HEK293 (cell line): ENCODE measurements around the gene UCP2.

Source experiments
- ZFP3 ChIP-seq: fragments of 450-650 bp; formaldehyde crosslinking; IDR thresholded peaks from 2 replicates; pipeline ENCODE4 v1.5.1; 2016; ENCODE audit warnings: low read depth, missing biosample characterization, missing genetic modification characterization
- TF ChIP-seq, protein P1 (sequence below): fragments of 450-650 bp; formaldehyde crosslinking; IDR thresholded peaks from 2 replicates; pipeline ENCODE4 v1.5.1; 2016; ENCODE audit warnings: missing biosample characterization, missing genetic modification characterization

DNA sequence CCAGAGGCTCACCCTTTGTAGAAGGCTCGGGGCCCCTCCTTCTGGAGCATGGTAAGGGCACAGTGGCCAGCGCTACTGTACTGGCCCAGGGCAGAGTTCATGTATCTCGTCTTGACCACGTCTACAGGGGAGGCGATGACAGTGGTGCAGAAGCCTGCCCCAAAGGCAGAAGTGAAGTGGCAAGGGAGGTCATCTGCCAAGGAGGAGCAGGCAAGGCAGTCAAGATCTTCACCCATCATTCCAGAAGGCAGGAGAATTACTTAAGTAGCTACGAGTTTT lies 7.2 kb downstream of the UCP2 start:
- TF ChIP-seq, protein P1, sequence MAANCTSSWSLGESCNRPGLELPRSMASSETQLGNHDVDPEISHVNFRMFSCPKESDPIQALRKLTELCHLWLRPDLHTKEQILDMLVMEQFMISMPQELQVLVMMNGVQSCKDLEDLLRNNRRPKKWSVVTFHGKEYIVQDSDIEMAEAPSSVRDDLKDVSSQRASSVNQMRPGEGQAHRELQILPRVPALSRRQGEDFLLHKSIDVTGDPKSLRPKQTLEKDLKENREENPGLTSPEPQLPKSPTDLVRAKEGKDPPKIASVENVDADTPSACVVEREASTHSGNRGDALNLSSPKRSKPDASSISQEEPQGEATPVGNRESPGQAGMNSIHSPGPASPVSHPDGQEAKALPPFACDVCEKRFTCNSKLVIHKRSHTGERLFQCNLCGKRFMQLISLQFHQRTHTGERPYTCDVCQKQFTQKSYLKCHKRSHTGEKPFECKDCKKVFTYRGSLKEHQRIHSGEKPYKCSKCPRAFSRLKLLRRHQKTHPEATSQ (tag by site-specific recombination): no peak
- no peak for TF ChIP-seq ZFP3 (tag by site-specific recombination)
